ENCODE measurements around the gene ABCC4.
"Not testable (repeated sequence)": the region's sequence is repeated elsewhere in the genome, so short reads cannot be mapped to it uniquely, and the experiment has no call there.

ABCC4 gene

DNA sequence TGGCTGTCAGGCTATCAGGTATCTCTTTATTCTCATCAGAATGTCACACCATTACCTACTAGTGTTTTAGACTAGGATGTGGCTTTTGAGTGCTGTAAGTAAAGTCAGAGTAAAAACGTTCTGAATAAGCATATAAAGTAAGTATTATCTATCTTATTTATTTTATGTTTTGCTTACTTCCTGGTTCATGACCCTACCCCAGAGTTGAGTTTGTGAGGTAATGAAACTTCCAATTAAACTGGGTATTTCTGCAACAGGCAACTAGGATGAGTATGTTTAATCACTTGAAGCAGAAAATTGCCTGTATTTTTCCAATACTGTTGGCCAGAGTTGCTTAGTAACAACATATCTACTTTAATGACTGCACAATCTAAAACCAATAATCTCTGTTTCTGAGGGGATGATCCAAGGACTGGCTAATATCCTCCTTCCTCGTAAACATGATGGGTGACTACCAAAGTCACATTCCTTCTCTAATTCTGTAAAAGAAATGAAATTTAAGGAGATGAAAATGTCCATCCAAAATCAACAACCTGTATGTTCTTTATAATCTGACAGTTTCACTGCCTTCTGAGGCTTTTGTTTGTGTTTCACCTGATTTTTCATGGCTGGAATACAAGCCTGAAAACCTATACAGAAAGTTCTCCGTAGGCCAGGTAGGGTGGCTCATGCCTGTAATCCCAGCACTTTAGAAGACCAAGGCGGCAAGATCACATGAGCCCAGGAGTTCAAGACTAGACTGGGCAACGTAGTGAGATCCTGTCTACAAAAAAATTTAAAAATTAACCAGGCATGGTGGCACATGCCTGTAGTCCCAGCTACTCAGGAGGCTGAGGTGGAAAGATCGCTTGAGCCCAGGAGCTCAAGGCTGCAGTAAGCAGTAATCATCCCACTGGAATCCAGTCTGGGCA is 83.1 kb downstream of the ABCC4 start:
- no peak overlapping the region for H3K27ac ChIP-seq (ENCODE audit: low read depth, low read length, severe bottlenecking)
- peaks cover 3% of the 10 kb centered on the region for H3K36me3 ChIP-seq (ENCODE audit: control insufficient read depth, insufficient read depth, low read length)
- no peaks in the 10 kb centered on the region for H3K9me3 ChIP-seq (ENCODE audit: control insufficient read depth, low read length)
- no peak overlapping the region for H3K4me3 ChIP-seq (ENCODE audit: extremely low read depth, insufficient read depth, low read length, poor library complexity, severe bottlenecking)
- H3K4me1 ChIP-seq (ENCODE audit: control insufficient read depth, insufficient read depth, low read length, poor library complexity, severe bottlenecking): no peaks in the 10 kb centered on the region
- WGBS, 2 experiments (ENCODE audit: insufficient coverage in 2 of 2): 76 to 79% methylated on average over 3 to 4 of the region's 6 CpGs

DNA sequence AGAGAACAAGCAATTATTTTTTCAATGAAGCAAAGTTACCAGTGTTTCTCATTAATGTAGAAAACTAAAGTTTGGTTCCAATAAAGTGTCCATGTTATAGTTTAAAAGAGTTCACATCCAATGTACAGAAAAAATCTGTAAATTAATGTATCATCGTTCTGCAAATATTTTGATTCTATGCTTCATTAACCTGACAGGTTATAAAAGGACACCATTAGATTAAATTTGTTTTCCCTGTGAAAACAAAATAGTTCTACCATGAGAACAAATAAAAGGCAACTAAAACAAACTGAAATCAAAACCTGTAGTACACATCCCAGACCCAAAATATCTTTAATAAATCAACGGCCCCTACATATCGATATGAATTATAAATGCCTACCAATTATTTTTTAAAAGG is 85.1 kb downstream of the ABCC4 start:
- H3K36me3 ChIP-seq (ENCODE audit: control insufficient read depth, insufficient read depth, low read length): peaks cover 3% of the 10 kb centered on the region
- no peaks in the 10 kb centered on the region for H3K4me1 ChIP-seq (ENCODE audit: control insufficient read depth, insufficient read depth, low read length, poor library complexity, severe bottlenecking)
- no peaks in the 10 kb centered on the region for H3K9me3 ChIP-seq (ENCODE audit: control insufficient read depth, low read length)
- WGBS, 2 experiments (ENCODE audit: insufficient coverage in 2 of 2): no CpG with 5 or more reads among the region's 3 CpGs
- H3K27ac ChIP-seq (ENCODE audit: low read depth, low read length, severe bottlenecking): no peak overlapping the region
- H3K4me3 ChIP-seq (ENCODE audit: extremely low read depth, insufficient read depth, low read length, poor library complexity, severe bottlenecking): no peak overlapping the region

DNA sequence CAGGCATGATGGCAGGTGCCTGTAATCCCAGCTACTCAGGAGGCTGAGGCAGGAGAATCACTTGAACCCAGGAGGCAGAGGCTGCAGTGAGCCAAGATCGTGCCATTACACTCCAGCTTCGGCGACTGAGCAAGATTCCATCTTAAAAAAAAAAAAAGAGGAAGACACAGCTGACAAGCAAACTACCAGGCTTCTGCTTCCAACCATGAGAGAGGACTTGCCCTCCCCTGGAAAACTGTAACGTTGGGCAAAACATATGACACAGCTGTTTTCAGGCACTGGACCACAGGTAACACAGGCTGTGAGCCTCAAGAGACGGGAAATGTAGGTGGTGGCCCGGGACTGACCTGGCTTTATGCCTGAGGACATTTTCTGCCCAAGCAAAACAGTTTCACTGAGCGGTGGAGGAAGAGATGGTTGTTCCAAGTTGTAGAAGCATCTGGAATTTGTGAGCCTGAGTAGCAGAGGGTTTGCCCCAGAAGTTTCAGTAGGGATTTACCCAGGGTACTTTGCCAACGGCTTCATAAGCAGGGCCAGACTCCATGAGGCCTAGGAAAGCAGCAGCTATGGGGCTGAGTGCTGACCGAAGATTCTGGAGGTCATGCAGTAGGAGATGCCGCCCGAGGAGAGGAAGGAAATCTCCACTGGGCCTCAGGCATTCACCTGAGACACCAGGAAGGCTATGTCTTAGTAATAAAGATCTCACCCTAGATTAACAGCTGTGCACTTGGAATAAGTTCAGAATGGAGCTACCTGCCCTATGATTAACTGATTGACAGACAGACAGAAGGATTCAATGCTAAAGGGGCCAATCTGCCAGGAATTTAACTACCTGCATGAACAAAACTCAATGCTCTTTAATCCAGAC is 88.0 kb downstream of the ABCC4 start:
- Histone ChIP-seq H3K27ac (ENCODE audit: low read depth, low read length, severe bottlenecking) (no peak overlapping the region), H3K4me3 (ENCODE audit: extremely low read depth, insufficient read depth, low read length, poor library complexity, severe bottlenecking) (no peak overlapping the region)
- 87 to 88% methylated on average over 8 to 9 of the region's 11 CpGs for WGBS, 2 experiments (ENCODE audit: insufficient coverage in 2 of 2)

GRCh38 chr13:95209109-95209508 is 92.1 kb downstream of the ABCC4 start:
- WGBS, 2 experiments (ENCODE audit: insufficient coverage in 2 of 2): 78 to 80% methylated on average over 1 of the region's 1 CpG
- H3K9me3 ChIP-seq (ENCODE audit: control insufficient read depth, low read length): no peaks in the 10 kb centered on the region

More for the DNA sequence above, 88.0 kb downstream of the ABCC4 start:
- Histone ChIP-seq H3K36me3 (ENCODE audit: control insufficient read depth, insufficient read depth, low read length) (peaks cover 5% of the 10 kb centered on the region), H3K9me3 (ENCODE audit: control insufficient read depth, low read length) (no peaks in the 10 kb centered on the region), H3K4me1 (ENCODE audit: control insufficient read depth, insufficient read depth, low read length, poor library complexity, severe bottlenecking) (no peaks in the 10 kb centered on the region)

DNA sequence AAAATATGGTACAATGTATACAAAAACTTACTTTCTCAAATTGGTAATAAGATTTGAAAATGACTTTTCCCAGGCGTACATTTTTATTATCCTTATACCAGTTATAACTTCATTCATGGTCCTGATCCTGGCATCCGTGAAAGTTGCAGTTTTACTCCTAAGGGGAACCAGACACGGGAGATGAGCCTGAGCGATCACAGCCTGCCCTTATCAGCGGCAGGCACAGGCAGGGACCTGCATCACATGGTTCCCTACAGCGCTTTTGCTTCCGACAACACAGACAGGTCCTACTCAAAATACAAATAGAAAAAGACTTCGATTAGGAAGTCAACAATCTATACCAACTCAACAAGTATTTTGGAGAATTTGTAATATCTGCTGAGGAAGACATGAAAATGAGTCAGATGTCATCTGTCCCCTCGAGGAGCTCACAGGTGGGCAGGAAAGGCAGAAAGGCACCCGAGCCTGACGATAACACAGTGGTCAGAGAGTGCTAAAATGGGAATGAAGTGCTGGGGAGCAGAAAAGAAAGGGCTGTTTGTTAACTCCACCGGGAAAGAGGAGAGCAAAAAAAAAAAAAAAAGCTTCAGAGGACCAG is 93.4 kb downstream of the ABCC4 start:
- peaks cover 25% of the 10 kb centered on the region for H3K36me3 ChIP-seq (ENCODE audit: control insufficient read depth, insufficient read depth, low read length)
- no peak overlapping the region for H3K4me3 ChIP-seq (ENCODE audit: extremely low read depth, insufficient read depth, low read length, poor library complexity, severe bottlenecking)
- no peaks in the 10 kb centered on the region for H3K9me3 ChIP-seq (ENCODE audit: control insufficient read depth, low read length)
- no peak overlapping the region for H3K27ac ChIP-seq (ENCODE audit: low read depth, low read length, severe bottlenecking)
- H3K4me1 ChIP-seq (ENCODE audit: control insufficient read depth, insufficient read depth, low read length, poor library complexity, severe bottlenecking): no peaks in the 10 kb centered on the region
- WGBS, 2 experiments (ENCODE audit: insufficient coverage in 2 of 2): 75 to 84% methylated on average over 7 to 9 of the region's 12 CpGs

More at GRCh38 chr13:95209109-95209508, 92.1 kb downstream of the ABCC4 start:
- no peak overlapping the region for H3K4me3 ChIP-seq (ENCODE audit: extremely low read depth, insufficient read depth, low read length, poor library complexity, severe bottlenecking)
- H3K36me3 ChIP-seq (ENCODE audit: control insufficient read depth, insufficient read depth, low read length): peaks cover 25% of the 10 kb centered on the region
- H3K4me1 ChIP-seq (ENCODE audit: control insufficient read depth, insufficient read depth, low read length, poor library complexity, severe bottlenecking): no peaks in the 10 kb centered on the region
- no peak overlapping the region for H3K27ac ChIP-seq (ENCODE audit: low read depth, low read length, severe bottlenecking)

DNA sequence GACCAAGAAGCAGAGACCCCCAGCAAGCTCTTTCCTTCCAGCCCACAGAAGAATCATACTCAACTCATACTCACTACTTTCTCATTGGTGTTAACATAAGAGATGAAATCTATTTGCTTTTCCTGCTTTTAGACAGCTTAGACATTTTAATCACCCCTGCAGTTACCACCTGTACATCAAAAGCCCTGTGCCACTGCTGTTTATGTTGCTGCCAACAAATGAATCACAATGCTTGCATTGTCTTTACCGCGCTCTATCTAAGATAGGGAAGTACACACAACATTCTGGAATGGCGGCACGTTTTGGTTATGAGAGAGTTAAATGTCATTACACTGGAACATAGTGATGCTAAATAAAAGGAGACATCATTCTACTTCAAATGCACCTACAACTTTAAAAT is 95.1 kb downstream of the ABCC4 start:
- no peak overlapping the region for H3K27ac ChIP-seq (ENCODE audit: low read depth, low read length, severe bottlenecking)
- WGBS, 2 experiments (ENCODE audit: insufficient coverage in 2 of 2): no CpG with 5 or more reads among the region's 4 CpGs
- H3K36me3 ChIP-seq (ENCODE audit: control insufficient read depth, insufficient read depth, low read length): peaks cover 25% of the 10 kb centered on the region
- H3K4me3 ChIP-seq (ENCODE audit: extremely low read depth, insufficient read depth, low read length, poor library complexity, severe bottlenecking): no peak overlapping the region
- no peaks in the 10 kb centered on the region for H3K9me3 ChIP-seq (ENCODE audit: control insufficient read depth, low read length)
- H3K4me1 ChIP-seq (ENCODE audit: control insufficient read depth, insufficient read depth, low read length, poor library complexity, severe bottlenecking): no peaks in the 10 kb centered on the region

- H3K27ac ChIP-seq (ENCODE audit: low read depth, low read length, severe bottlenecking): no peak overlapping the region
- H3K4me3 ChIP-seq (ENCODE audit: extremely low read depth, insufficient read depth, low read length, poor library complexity, severe bottlenecking): no peak overlapping the region
- no peaks in the 10 kb centered on the region for H3K4me1 ChIP-seq (ENCODE audit: control insufficient read depth, insufficient read depth, low read length, poor library complexity, severe bottlenecking)
- no peaks in the 10 kb centered on the region for H3K9me3 ChIP-seq (ENCODE audit: control insufficient read depth, low read length)
- H3K36me3 ChIP-seq (ENCODE audit: control insufficient read depth, insufficient read depth, low read length): peaks cover 25% of the 10 kb centered on the region
- 94 to 97% methylated on average over 5 to 6 of the region's 7 CpGs for WGBS, 2 experiments (ENCODE audit: insufficient coverage in 2 of 2)
Observed at GRCh38 chr13:95204231-95204765, 97.0 kb downstream of the ABCC4 start.

DNA sequence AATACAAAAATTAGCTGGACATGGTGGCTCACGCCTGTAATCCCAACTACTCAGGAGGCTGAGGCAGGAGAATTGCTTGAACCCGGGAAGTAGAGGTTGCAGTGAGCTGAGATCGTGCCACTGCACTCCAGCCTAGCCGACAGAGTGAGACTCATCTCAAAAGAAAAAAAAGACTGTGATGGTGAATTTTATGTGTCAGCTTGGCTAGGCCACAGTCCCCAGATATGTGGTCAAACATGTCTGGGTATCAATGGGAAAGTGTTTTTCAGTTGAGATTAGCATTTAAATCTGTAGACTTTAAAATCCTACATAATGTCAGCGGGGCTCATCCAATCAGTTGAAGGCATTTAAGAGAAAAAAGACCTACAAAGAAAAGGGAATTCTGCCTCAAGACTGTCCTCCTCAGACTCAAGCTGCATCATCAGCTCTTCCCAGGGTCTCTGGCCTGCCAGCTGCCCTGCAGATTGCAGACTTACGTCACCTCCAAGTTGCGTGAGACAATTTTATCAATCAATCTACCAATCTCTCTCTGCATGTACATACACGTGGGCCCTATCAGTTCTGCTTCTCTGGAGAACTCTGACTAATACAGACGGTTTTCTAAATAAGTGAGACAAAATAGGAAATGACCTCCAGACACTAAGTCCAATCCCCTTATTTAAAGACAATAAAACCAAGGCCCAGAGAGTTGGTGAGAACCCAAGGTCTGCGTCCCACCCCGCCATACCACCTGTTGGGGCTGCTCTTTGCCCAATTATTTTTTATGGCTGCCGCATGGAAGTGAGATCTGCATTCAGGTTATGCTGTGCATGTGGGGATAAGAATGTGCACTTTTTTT is 99.2 kb downstream of the ABCC4 start:
- Histone ChIP-seq H3K4me1 (ENCODE audit: control insufficient read depth, insufficient read depth, low read length, poor library complexity, severe bottlenecking) (no peaks in the 10 kb centered on the region), H3K9me3 (ENCODE audit: control insufficient read depth, low read length) (no peaks in the 10 kb centered on the region), H3K4me3 (ENCODE audit: extremely low read depth, insufficient read depth, low read length, poor library complexity, severe bottlenecking) (no peak overlapping the region), H3K27ac (ENCODE audit: low read depth, low read length, severe bottlenecking) (no peak overlapping the region), H3K36me3 (ENCODE audit: control insufficient read depth, insufficient read depth, low read length) (peaks cover 17% of the 10 kb centered on the region)
- 90 to 92% methylated on average over 5 to 8 of the region's 12 CpGs for WGBS, 2 experiments (ENCODE audit: insufficient coverage in 2 of 2)

DNA sequence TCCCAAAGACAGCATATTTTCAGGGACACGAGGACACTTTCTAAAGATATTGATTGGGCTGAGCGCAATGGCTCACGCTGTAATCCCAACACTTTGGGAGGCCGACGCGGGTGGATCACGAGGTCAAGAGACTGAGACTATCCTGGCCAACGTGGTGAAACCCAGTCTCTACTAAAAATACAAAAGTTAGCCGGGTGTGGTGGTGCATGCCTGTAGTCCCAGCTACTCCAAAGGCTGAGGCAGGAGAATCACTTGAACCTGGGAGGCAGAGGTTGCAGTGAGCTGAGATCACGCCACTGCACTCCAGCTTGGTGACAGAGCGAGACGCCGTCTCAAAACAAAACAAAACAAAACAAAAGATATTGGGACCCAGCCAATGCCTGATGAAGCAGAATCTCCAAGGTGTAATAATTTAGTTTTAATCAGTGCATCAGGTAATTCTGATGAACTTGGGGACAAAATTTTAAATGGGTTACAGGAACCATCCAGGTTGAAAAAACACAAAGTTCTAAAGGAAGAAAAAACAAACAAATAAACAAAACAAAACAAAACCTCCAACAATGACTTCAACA is 100.8 kb downstream of the ABCC4 start:
- H3K9me3 ChIP-seq (ENCODE audit: control insufficient read depth, low read length); H3K36me3 ChIP-seq (ENCODE audit: control insufficient read depth, insufficient read depth, low read length); H3K4me3 ChIP-seq (ENCODE audit: extremely low read depth, insufficient read depth, low read length, poor library complexity, severe bottlenecking); H3K27ac ChIP-seq (ENCODE audit: low read depth, low read length, severe bottlenecking); H3K4me1 ChIP-seq (ENCODE audit: control insufficient read depth, insufficient read depth, low read length, poor library complexity, severe bottlenecking): not testable (repeated sequence)
- 90 to 97% methylated on average over 9 of the region's 13 CpGs for WGBS, 2 experiments (ENCODE audit: insufficient coverage in 2 of 2)

Measured in mesodermal cell (in vitro differentiated cells).